Cardiac fibroblast (primary cell): ENCODE measurements around the gene RFX2.

Experiments
- DNase-seq, 2 donors: peaks; one replicate each; pipeline versions ENCODE4 v3.0.0 to v3.0.0-alpha.2; 2010; ENCODE audit warnings: low read depth in 2 of 2
- H3K4me3 ChIP-seq, 2 donors: replicated peaks in 1 of 2; 1 replicate in 1 of 2; 2 replicates in 1 of 2; pipeline ENCODE4 v1.5.1; 2011; ENCODE audit warnings: low read depth in 2 of 2, low read length in 2 of 2, mild to moderate bottlenecking in 2 of 2, moderate library complexity in 1 of 2
- CTCF ChIP-seq: IDR thresholded peaks from one replicate; pipeline ENCODE4 v1.5.1; 2011; ENCODE audit warnings: low read depth, mild to moderate bottlenecking, low read length, inconsistent platforms

Gene RFX2

GRCh38 chr19:6099033-6099432, 11.3 kb downstream of the RFX2 start:
- no peak for DNase-seq
- H3K4me3 ChIP-seq: no peak overlapping the region
- no peak for TF ChIP-seq CTCF

- no peak overlapping the region for H3K4me3 ChIP-seq
- TF ChIP-seq CTCF: no peak
- DNase-seq: no peak
These were observed 11.7 kb downstream of the RFX2 start for GRCh38 chr19:6098574-6098973.

GRCh38 chr19:6097911-6098310, 12.4 kb downstream of the RFX2 start:
- H3K4me3 ChIP-seq: no peak overlapping the region
- DNase-seq: no peak
- no peak for TF ChIP-seq CTCF

GRCh38 chr19:6095760-6096159, 14.5 kb downstream of the RFX2 start:
- H3K4me3 ChIP-seq: no peak overlapping the region
- no peak for DNase-seq
- no peak for TF ChIP-seq CTCF

GRCh38 chr19:6092329-6093286, 17.7 kb downstream of the RFX2 start:
- DNase-seq: peak; percentile 82 to 83
- H3K4me3 ChIP-seq: peak overlapping the region in 1 of 2 donors; percentile 32
- no peak for TF ChIP-seq CTCF

GRCh38 chr19:6091771-6092291, 18.5 kb downstream of the RFX2 start:
- DNase-seq: peak in 1 of 2 donors; percentile 53
- peak overlapping the region in 1 of 2 donors; percentile 32 for H3K4me3 ChIP-seq
- TF ChIP-seq CTCF: no peak
